ENCODE results near the gene UBE2J2. TPM values are rescaled to one million over a fixed set of nuclear protein-coding genes. Genes with fewer than 3 reads are reported as not detected.

Gene UBE2J2
- polyA plus RNA-seq, 2 of the 4 experiments (the other 2 are of a cell fraction): 21.2 to 36.2 TPM

DNA sequence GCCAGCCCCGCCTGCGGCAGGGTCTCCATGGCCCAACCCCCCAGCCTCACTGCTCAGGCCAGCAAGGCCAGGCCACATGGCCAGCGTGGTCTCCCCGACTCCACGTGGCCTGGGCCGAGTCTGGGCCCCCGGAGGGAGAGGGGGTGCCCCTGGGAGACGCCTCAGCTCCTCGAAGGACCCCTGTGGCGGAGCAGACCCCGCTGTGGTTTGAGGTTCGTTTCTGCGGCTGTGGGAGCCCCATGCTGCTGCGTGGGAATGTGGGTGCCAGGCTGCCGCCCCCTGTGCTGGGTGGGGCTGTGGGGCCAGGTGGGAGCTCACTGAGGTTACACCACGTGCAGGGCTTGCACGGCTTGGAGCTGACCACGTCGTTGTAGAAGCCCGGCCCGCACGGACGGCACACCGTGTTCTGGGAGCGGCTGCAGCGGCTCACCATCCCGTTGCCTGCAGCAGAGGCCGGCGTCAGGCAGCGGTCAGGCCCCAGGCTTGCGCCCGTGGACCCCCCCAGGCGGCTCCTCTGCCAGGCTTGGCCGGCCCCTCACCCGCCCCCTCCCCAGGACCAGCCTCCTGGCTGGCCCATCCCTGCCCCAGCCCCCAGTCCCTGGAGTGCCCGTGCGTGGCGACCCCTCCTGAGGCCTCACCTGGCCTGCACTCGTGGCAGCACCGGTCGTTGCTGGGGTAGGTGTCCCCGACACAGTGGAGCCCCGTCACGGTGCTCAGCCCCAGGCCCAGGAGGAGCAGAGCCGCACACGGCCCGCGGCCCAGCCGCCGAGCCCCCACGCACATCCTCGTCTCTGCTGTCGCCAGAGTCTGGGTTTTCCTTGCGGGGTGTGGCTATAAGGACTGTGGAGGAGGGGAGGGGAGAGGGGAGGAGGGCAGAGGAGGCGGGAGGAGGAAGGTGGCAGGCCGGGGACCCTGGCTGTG is 60.0 kb downstream of the UBE2J2 start, which contains the start of gene TNFRSF4:
TSS of gene TNFRSF4 (minus strand) at position 809 of the 921 bp plus-strand sequence. CDS start at position 783, 26 bp downstream.
- ATAC-seq (no peak), DNase-seq (ENCODE audit: low read depth in 1 of 2, low spot score in 1 of 2) (no peak), FAIRE-seq (no peak)
- H3K4me1 ChIP-seq: no peaks in the 10 kb centered on the region
- no peak within 1 kb of the TSS for H3K4me3 ChIP-seq
- ChIA-PET CTCF (interaction anchor here (1.7 to 2.0 kb wide), 2 partner anchors 14 to 92 kb away, joined by 4 to 7 read pairs; no protein-coding TSS in a partner anchor), POLR2A (no interaction called here)
- no peak within 1 kb of the TSS for H3K4me2 ChIP-seq
- TF ChIP-seq NR3C1 (IDR thresholded peaks at IDR 0.05): no peak
- TF ChIP-seq ZFP36 (IDR thresholded peaks at IDR 0.05; ENCODE audit: borderline replicate concordance, partially characterized antibody): no peak
- TF ChIP-seq HOXB13 (CRISPR knock-in tag; IDR thresholded peaks at IDR 0.05; ENCODE audit: low read depth): no peak
- no peak for TF ChIP-seq SREBF2 (IDR thresholded peaks at IDR 0.05)
- TF ChIP-seq HOXA7 (CRISPR knock-in tag; IDR thresholded peaks at IDR 0.05): no peak
- WGBS (ENCODE audit: missing lambda C conversion rate): 80% methylated on average over 1 of the region's 56 CpGs
- no peak within 1 kb of the TSS for H3K27ac ChIP-seq
- no peaks in the 10 kb centered on the region for H3K9me3 ChIP-seq

DNA sequence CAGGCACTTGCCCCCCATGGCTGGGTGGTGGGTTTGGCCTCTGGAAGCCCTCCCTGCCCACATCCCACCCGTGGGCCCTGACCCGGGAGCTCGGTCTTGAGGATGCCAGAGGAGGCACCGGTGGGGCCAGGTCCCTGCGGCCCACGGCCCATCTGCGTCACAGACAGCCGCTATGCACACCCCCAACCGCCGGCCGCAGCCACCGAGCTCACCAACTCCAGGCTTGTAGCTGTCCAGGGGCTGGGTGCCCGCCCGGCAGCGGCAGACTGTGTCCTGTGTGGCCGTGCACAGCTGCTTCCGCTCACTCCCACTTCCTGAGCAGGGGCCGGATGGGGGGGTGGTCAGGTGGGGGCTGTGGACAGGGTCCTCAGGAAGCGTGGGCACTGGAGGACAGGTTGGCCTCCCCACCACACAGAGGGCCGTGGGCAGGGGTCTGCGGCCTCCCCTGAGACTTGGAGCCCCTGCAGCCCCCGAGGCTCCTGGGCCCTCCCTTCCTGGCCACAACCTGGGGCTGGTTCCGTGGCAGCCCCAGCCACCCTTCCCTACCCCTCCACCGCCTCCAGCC is 60.8 kb downstream of the UBE2J2 start:
- H3K4me2 ChIP-seq: no peak overlapping the region
- no peak overlapping the region for H3K27ac ChIP-seq
- no peak overlapping the region for H3K4me3 ChIP-seq
- ChIA-PET POLR2A (no interaction called here), CTCF (interaction anchor here (1.7 to 2.0 kb wide), 2 partner anchors 15 to 91 kb away, joined by 4 to 7 read pairs; no protein-coding TSS in a partner anchor)
- TF ChIP-seq, protein P1, sequence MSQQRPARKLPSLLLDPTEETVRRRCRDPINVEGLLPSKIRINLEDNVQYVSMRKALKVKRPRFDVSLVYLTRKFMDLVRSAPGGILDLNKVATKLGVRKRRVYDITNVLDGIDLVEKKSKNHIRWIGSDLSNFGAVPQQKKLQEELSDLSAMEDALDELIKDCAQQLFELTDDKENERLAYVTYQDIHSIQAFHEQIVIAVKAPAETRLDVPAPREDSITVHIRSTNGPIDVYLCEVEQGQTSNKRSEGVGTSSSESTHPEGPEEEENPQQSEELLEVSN (IDR thresholded peaks at IDR 0.05; ENCODE audit: borderline replicate concordance, low read depth): no peak
- TF ChIP-seq RCOR1 (IDR thresholded peaks at IDR 0.05; ENCODE audit: low read depth, low read length): no peak
- no peak for TF ChIP-seq CHD2 (IDR thresholded peaks at IDR 0.05; ENCODE audit: low read length, partially characterized antibody)
- TF ChIP-seq HOXB13 (CRISPR knock-in tag; IDR thresholded peaks at IDR 0.05; ENCODE audit: low read depth): no peak
- 96% methylated on average over 4 of the region's 24 CpGs for WGBS (ENCODE audit: missing lambda C conversion rate)
- H3K9me3 ChIP-seq: no peaks in the 10 kb centered on the region
- H3K4me1 ChIP-seq: 0 out of 3 replicates have a peak, but pooled peaks cover 3% of the 10 kb centered on the region
- DNase-seq (ENCODE audit: low read depth in 1 of 2, low spot score in 1 of 2): no peak
- ATAC-seq: no peak
- FAIRE-seq: no peak

DNA sequence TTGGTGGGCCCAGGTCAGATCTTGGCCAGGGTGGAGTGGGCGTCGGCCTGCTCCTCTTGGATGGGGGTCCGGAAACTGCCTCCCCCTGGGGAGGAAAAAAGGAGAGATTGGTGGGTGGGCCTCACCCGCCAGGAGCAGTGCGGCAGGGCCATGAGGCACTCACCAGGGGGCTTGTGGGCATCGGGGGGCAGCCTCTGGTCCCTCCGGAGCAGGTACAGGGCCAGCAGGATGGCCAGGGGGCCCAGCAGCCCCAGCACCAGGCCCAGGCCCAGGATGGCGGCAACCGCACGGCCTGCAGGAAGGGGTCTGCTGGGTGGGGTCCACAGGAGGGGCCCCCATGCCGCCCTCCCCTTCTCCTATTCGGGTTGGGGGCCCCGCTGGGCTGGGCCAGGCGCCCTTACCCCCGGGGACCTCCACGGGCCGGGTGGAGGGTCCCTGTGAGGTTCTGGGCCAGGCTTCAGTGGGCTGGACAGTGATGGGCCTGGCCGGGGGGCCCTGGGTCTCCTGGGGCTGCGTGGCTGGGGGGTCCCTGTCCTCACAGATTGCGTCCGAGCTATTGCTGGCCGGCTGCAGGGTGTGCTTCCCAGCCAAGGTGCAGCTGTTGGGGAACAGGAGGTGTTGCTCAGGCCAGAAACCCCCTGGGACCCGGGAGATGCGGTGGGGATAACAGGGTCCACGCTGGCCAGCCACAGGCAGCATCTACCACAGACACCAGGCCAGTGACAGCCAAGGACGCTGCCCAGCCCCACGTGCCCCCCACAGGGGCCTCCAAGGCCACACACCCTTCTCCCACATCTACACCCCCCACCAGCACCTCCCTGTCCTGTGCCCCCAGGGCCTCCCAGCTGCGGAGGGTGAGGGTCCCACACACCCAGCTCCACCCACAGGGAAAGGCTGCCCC is 61.9 kb downstream of the UBE2J2 start:
- ATAC-seq: no peak
- H3K9me3 ChIP-seq: no peaks in the 10 kb centered on the region
- 0 out of 3 replicates have a peak, but pooled peaks cover 3% of the 10 kb centered on the region for H3K4me1 ChIP-seq
- DNase-seq (ENCODE audit: low read depth in 1 of 2, low spot score in 1 of 2): no peak
- no peak for FAIRE-seq
- TF ChIP-seq JUN (IDR thresholded peaks at IDR 0.05) (no peak), RCOR1 (IDR thresholded peaks at IDR 0.05; ENCODE audit: low read depth, low read length) (no peak), CBX8 (IDR thresholded peaks at IDR 0.05) (no peak), TP53 (CRISPR knock-in tag; IDR thresholded peaks at IDR 0.05) (no peak), ESRRA (IDR thresholded peaks at IDR 0.05; ENCODE audit: borderline replicate concordance, low read length) (no peak), EHF (CRISPR knock-in tag; IDR thresholded peaks at IDR 0.05) (no peak), ZC3H11A (IDR thresholded peaks at IDR 0.05) (no peak)
- TF ChIP-seq, protein P2, sequence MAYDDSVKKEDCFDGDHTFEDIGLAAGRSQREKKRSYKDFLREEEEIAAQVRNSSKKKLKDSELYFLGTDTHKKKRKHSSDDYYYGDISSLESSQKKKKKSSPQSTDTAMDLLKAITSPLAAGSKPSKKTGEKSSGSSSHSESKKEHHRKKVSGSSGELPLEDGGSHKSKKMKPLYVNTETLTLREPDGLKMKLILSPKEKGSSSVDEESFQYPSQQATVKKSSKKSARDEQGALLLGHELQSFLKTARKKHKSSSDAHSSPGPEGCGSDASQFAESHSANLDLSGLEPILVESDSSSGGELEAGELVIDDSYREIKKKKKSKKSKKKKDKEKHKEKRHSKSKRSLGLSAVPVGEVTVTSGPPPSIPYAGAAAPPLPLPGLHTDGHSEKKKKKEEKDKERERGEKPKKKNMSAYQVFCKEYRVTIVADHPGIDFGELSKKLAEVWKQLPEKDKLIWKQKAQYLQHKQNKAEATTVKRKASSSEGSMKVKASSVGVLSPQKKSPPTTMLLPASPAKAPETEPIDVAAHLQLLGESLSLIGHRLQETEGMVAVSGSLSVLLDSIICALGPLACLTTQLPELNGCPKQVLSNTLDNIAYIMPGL (CRISPR knock-in tag; IDR thresholded peaks at IDR 0.05; ENCODE audit: borderline replicate concordance): no peak
- TF ChIP-seq, protein P3, sequence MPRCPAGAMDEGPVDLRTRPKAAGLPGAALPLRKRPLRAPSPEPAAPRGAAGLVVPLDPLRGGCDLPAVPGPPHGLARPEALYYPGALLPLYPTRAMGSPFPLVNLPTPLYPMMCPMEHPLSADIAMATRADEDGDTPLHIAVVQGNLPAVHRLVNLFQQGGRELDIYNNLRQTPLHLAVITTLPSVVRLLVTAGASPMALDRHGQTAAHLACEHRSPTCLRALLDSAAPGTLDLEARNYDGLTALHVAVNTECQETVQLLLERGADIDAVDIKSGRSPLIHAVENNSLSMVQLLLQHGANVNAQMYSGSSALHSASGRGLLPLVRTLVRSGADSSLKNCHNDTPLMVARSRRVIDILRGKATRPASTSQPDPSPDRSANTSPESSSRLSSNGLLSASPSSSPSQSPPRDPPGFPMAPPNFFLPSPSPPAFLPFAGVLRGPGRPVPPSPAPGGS (IDR thresholded peaks at IDR 0.05): no peak
- TF ChIP-seq, protein P1 (IDR thresholded peaks at IDR 0.05; ENCODE audit: borderline replicate concordance, low read depth): no peak
- TF ChIP-seq, protein P4, sequence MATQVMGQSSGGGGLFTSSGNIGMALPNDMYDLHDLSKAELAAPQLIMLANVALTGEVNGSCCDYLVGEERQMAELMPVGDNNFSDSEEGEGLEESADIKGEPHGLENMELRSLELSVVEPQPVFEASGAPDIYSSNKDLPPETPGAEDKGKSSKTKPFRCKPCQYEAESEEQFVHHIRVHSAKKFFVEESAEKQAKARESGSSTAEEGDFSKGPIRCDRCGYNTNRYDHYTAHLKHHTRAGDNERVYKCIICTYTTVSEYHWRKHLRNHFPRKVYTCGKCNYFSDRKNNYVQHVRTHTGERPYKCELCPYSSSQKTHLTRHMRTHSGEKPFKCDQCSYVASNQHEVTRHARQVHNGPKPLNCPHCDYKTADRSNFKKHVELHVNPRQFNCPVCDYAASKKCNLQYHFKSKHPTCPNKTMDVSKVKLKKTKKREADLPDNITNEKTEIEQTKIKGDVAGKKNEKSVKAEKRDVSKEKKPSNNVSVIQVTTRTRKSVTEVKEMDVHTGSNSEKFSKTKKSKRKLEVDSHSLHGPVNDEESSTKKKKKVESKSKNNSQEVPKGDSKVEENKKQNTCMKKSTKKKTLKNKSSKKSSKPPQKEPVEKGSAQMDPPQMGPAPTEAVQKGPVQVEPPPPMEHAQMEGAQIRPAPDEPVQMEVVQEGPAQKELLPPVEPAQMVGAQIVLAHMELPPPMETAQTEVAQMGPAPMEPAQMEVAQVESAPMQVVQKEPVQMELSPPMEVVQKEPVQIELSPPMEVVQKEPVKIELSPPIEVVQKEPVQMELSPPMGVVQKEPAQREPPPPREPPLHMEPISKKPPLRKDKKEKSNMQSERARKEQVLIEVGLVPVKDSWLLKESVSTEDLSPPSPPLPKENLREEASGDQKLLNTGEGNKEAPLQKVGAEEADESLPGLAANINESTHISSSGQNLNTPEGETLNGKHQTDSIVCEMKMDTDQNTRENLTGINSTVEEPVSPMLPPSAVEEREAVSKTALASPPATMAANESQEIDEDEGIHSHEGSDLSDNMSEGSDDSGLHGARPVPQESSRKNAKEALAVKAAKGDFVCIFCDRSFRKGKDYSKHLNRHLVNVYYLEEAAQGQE (IDR thresholded peaks at IDR 0.05): no peak
- 92% methylated on average over 8 of the region's 28 CpGs for WGBS (ENCODE audit: missing lambda C conversion rate)
- no peak overlapping the region for H3K4me3 ChIP-seq
- ChIA-PET POLR2A (no interaction called here), CTCF (interaction anchor here (1.7 to 2.0 kb wide), 2 partner anchors 16 to 90 kb away, joined by 4 to 7 read pairs; no protein-coding TSS in a partner anchor)
- no peak overlapping the region for H3K4me2 ChIP-seq
- H3K27ac ChIP-seq: no peak overlapping the region
